HG03520 (cell line): ENCODE results near the gene RNU7-1.

Source experiments
- ATAC-seq: cut with Tn5 transposase; IDR thresholded peaks from one replicate; pipeline ENCODE4 v1.9.1; 2021; ENCODE audit warnings: mild to moderate bottlenecking, moderate library complexity; ENCODE audit not compliant: unreplicated experiment

RNU7-1 gene

GRCh38 chr12:6987956-6988553, 44.4 kb downstream of the RNU7-1 start:
- no peak for ATAC-seq
